Mucosa of rectum (tissue), 2 donors: ENCODE data around the gene NMNAT3.

Experiments used
- H3K27ac ChIP-seq, 2 donors: one replicate each; pipeline ENCODE4 v1.7.0; 2013; ENCODE audit warnings: inconsistent platforms in 2 of 2, low read depth in 2 of 2, low read length in 2 of 2
- H3K27me3 ChIP-seq, 2 donors: one replicate each; pipeline ENCODE4 v1.7.0; 2013; ENCODE audit warnings: low read length in 2 of 2; ENCODE audit not compliant: control insufficient read depth in 2 of 2, insufficient read depth in 2 of 2
- H3K36me3 ChIP-seq, 2 donors: one replicate each; pipeline ENCODE4 v1.7.0; 2013; ENCODE audit warnings: low read length in 2 of 2; ENCODE audit not compliant: control insufficient read depth in 2 of 2, insufficient read depth in 2 of 2
- H3K4me1 ChIP-seq, 2 donors: one replicate each; pipeline ENCODE4 v1.7.0; 2013; ENCODE audit warnings: low read length in 2 of 2, mild to moderate bottlenecking in 1 of 2; ENCODE audit not compliant: control insufficient read depth in 2 of 2, insufficient read depth in 2 of 2
- H3K4me3 ChIP-seq, 2 donors: one replicate each; pipeline ENCODE4 v1.7.0; 2013; ENCODE audit warnings: low read length in 2 of 2
- H3K9ac ChIP-seq, 2 donors: one replicate each; pipeline ENCODE4 v1.7.0; 2013; ENCODE audit warnings: low read length in 2 of 2, low read depth in 1 of 2, mild to moderate bottlenecking in 1 of 2
- H3K9me3 ChIP-seq, 2 donors: one replicate each; pipeline ENCODE4 v1.7.0; 2013; ENCODE audit warnings: low read length in 2 of 2; ENCODE audit not compliant: control insufficient read depth in 2 of 2
- donor health status: healthy.
- donor health status: Normal muscosa, but diverticular disease.

The NMNAT3 gene

DNA sequence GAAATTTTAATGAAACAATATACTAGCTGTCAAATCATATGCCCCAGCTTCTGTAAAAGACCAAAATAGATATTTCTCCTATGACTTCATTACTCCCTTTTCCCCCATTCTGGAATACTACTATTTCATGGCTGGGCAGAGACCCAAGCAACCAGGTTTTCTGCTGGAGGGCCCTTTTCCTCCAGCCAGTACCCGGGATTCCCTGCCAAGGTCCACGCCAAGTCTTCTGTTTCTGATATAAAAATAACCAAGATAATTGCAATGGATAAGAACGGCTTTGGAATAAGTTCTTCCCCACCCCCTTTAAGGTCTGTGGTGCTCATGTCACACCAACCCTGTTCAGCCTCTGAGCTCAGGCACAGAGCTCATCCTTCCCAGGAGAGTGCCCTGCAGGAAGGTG, 17.2 kb upstream of the NMNAT3 start:
- H3K4me1 ChIP-seq, result no peaks in the 10 kb centered on the region
- no peak overlapping the region for H3K27ac ChIP-seq
- no peaks in the 10 kb centered on the region for H3K27me3 ChIP-seq
- no peak overlapping the region for H3K9ac ChIP-seq
- H3K4me3 ChIP-seq, result no peak overlapping the region
- no peaks in the 10 kb centered on the region for H3K9me3 ChIP-seq
- H3K36me3 ChIP-seq, result no peaks in the 10 kb centered on the region

DNA sequence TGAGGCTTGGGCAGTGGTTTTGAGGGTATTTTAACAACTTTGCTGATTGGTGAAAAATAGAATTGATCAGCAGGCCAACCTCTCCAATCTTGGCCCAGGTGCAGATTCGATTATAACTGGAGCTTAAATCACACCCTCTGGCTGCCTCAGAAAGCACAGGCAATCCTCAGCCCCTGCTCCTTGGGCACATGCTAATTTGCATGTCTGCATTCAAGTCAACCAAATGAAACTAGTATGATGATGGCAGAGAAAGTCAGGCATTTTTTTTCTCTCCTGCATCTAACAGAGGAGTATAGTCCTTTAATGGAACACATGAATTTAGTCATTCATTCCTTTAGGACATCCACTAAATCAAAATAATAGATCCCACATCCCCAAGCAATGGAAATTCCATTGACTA, 16.8 kb upstream of the NMNAT3 start:
- H3K27ac ChIP-seq, result no peak overlapping the region
- no peaks in the 10 kb centered on the region for H3K36me3 ChIP-seq
- no peak overlapping the region for H3K4me3 ChIP-seq
- no peaks in the 10 kb centered on the region for H3K27me3 ChIP-seq
- no peaks in the 10 kb centered on the region for H3K4me1 ChIP-seq
- H3K9ac ChIP-seq, result no peak overlapping the region
- H3K9me3 ChIP-seq, result no peaks in the 10 kb centered on the region

DNA sequence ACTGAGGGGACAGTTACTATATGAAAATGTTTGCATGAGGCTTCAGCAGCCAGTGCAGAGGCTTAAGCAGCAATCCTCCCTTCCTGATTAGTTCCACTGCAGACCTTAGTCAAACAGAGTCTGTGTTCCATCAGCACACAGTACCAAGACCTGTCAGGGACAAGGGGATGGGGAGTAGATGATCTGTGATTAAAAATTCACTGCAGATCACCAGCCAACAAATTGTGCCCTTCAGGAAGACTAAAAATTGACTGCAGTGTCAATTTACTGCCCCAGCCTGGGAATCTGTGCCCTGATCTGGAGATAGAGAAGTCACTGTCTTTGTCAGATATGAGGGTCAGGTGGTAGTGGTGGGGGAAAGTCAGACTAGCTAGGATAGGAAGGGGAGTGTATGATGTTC, 13.8 kb upstream of the NMNAT3 start:
- no peaks in the 10 kb centered on the region for H3K4me1 ChIP-seq
- no peaks in the 10 kb centered on the region for H3K9me3 ChIP-seq
- H3K27me3 ChIP-seq, result no peaks in the 10 kb centered on the region
- H3K27ac ChIP-seq, result no peak overlapping the region
- H3K9ac ChIP-seq, result no peak overlapping the region
- no peaks in the 10 kb centered on the region for H3K36me3 ChIP-seq
- H3K4me3 ChIP-seq, result no peak overlapping the region

DNA sequence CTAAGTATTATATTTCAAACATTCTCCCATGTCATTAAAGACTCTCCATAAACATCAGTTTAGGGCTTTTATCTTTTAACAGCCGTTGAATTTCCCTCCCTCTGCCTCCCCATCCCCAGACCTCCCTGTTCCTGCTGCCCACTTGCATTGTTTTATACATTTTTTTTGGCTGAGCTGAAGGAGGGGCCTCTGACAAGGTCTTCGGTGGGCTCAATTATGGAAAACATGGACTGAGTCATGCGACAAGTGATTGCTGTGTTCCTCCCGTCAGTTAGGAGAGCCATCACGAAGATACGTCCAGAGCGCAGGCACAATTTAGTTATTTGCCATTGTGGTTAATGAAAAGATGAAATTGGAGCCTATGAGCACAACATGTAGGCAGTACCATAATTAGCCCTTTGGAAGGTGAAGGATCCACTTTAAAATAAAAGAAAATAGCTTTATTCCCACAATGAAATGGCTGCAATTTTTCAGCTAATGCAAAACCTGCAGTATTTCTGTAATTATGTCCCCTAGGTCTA, 12.0 kb upstream of the NMNAT3 start:
- Histone ChIP-seq H3K36me3 (no peaks in the 10 kb centered on the region), H3K4me3 (no peak overlapping the region), H3K9me3 (no peaks in the 10 kb centered on the region), H3K4me1 (no peaks in the 10 kb centered on the region), H3K27me3 (no peaks in the 10 kb centered on the region), H3K9ac (no peak overlapping the region), H3K27ac (no peak overlapping the region)

DNA sequence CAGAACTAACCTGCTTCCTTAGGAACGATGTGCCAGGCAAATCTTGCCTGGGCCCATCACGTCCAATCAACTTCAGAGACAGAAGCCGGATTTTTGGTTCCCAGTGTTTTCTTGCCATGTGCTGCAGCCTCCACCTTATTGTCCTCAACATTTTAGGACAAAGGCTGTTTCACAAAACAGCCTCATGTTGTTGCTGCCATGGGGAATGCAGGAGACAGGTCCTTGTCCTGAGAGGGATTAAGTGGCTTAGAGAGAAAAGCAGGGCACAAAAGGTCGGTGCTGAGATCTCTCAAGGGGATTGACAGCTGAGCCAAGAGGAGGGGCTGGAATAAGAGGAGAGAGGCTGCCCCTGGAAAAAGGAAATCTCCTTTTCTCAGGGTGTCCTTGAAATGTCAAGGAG, 11.3 kb upstream of the NMNAT3 start:
- no peak overlapping the region for H3K4me3 ChIP-seq
- H3K9ac ChIP-seq, result no peak overlapping the region
- H3K9me3 ChIP-seq, result no peaks in the 10 kb centered on the region
- no peak overlapping the region for H3K27ac ChIP-seq
- no peaks in the 10 kb centered on the region for H3K36me3 ChIP-seq
- H3K27me3 ChIP-seq, result no peaks in the 10 kb centered on the region
- no peaks in the 10 kb centered on the region for H3K4me1 ChIP-seq

DNA sequence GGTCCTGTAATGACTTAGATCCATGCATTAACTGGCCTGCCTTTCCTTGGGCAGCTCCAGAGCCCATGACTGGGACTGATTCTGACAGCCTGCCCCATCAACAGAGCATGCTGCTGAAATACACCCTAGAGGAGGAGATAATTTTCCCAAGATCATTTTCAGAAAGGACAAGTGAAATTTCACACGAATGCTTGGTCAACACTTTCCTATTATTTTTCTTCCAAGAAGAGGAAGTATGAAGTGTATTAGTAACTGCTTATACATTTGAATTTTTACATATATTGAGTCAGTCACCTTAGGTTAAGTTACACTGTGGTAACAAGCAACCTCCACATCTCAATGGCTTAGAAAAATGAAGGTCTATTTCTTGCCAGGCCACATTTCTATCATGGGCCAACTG, 9.7 kb upstream of the NMNAT3 start:
- no peak overlapping the region for H3K4me3 ChIP-seq
- H3K36me3 ChIP-seq, result no peaks in the 10 kb centered on the region
- H3K9me3 ChIP-seq, result no peaks in the 10 kb centered on the region
- no peak overlapping the region for H3K27ac ChIP-seq
- H3K9ac ChIP-seq, result no peak overlapping the region
- H3K27me3 ChIP-seq, result no peaks in the 10 kb centered on the region
- H3K4me1 ChIP-seq, result no peaks in the 10 kb centered on the region

DNA sequence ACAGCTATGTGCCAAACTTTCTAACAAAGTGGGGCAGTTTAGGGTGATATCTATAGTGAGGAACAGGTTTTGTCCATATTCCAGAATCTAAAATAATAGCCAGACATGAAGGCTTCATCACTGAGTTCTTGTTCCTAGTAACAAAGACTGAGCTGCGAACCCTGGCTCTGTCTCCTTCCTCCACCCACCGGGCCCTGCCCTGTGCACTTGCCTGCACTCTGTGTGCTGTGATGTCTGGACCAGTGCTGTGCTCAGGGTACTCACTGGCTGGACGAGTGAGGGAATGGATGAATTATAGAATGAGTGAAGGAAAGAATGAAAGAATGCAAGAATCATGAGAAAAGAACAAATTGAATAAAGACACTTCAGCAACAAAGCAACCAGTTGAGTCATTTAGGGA, 8.9 kb upstream of the NMNAT3 start:
- Histone ChIP-seq H3K4me1 (no peaks in the 10 kb centered on the region), H3K9ac (no peak overlapping the region), H3K36me3 (no peaks in the 10 kb centered on the region), H3K4me3 (no peak overlapping the region), H3K27me3 (no peaks in the 10 kb centered on the region), H3K9me3 (no peaks in the 10 kb centered on the region), H3K27ac (no peak overlapping the region)

DNA sequence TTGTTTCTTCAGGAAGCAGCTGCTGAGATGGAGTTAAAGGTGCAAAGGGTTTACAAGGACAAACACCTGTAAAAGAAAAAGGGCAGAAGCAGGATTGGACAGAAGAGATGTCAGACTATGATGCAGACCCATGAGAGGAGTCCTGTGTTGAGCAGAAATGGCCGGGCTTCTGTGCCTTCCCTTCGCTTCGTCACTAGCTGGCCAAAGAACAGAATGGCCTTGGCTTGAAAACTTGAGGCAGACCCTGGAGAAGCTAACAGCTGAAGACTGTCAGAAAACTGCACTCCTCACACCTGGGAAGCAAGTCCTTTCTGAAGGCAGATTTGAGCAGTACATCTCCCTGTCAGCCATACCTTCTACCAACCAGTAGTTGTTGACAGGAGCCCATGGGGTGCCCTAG, 8.4 kb upstream of the NMNAT3 start:
- Histone ChIP-seq H3K9me3 (no peaks in the 10 kb centered on the region), H3K4me1 (no peaks in the 10 kb centered on the region), H3K27me3 (no peaks in the 10 kb centered on the region), H3K4me3 (no peak overlapping the region), H3K9ac (no peak overlapping the region), H3K27ac (no peak overlapping the region), H3K36me3 (no peaks in the 10 kb centered on the region)

DNA sequence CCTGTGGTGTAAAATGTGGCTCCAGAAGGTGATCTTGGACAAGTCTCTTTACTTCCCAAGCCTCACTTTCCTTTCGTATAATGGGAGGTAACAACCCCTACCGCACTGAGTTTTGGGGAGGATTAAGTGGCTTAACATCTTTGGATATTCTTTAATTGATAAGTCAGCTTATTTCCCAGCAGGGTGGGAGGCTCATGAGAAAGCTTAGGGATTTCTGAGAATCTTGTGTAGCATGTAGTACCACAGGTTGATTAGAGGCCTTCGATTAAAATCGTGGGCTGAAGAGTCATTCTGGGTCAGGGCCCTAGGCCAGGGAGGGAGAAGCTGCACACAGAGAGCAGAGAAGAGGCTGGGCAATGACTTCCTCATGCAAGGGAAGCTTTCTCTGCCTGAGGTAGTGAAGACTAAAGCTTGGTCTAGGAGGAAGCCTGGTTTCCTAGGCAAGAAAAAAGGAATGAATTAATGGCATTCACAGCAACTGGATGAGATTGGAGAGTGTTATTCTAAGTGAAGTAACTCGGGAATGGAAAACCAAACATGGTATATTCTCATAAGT, 1.5 kb upstream of the NMNAT3 start:
- Histone ChIP-seq H3K36me3 (no peaks in the 10 kb centered on the region), H3K4me1 (peaks cover 3 to 8% of the 10 kb centered on the region in 2 donors), H3K9me3 (no peaks in the 10 kb centered on the region), H3K27ac (no peak overlapping the region), H3K4me3 (no peak overlapping the region), H3K27me3 (no peaks in the 10 kb centered on the region), H3K9ac (no peak overlapping the region)

DNA sequence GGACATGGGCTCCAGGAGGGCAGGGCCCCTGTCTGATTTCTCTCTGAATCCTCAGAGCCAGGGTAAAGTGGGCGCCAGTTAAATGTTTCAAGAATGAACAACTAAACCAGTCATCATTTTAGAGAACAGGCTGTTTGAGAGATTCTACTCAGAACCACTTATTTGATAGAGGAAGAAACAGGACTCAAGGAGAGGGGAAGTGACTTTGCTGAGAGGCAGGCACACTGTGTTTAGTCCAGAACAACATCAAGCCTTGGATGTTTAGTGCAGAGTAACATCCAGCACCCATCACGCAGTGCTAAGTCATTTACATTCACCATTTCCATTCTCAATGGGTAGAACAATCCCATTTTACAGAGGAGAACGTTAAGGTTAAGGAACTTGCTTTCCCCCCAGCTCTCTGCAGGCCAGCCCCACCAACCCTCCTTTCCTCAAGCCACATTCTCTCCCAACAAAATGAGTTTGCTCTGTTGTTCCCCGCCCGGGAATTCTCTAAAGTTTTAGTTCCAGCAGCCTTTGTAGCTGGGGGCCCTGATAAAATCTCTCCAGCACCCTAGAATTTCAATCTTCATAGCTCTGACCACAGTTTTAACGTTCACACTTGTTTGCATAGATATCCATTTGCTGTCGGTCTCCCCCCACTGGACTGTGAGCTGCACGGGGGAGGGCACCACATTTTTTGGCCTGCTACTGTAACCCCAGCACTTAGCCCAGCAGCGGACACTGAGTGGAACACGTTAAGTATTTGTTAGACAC, 962 bp downstream of the NMNAT3 start:
- Histone ChIP-seq H3K4me1 (peaks cover 3 to 8% of the 10 kb centered on the region in 2 donors), H3K27me3 (no peaks in the 10 kb centered on the region), H3K9ac (peak overlapping the region; percentile 66 to 73), H3K27ac (no peak overlapping the region), H3K36me3 (no peaks in the 10 kb centered on the region), H3K9me3 (no peaks in the 10 kb centered on the region), H3K4me3 (peak overlapping the region; percentile 77 to 80)
